GM12878 (cell line): ENCODE data around the gene IGFALS. TPM values are rescaled to one million over a fixed set of nuclear protein-coding genes. Genes with fewer than 3 reads are reported as not detected.

Source experiments
- ATAC-seq: fragments of 200-7000 bp; cut with Tn5 transposase; 3 replicates; pipeline ENCODE4 v1.9.1; 2020; ENCODE audit warnings: mild to moderate bottlenecking, moderate library complexity
- BruUV-seq: library from RNA; stranded (reverse); fragments of 400-500 nt; replicated peaks from 2 replicates; lab custom pipeline; 2021; lab: Mats Ljungman, UMichigan
- CTCF ChIA-PET: fragments of 300-600 bp; sonication (Branson Sonifier 250); formaldehyde crosslinking; extraction: SDS; loops from one replicate; lab custom pipeline; 2021; ENCODE audit warnings: inconsistent platforms; lab: Yijun Ruan, JAX
- POLR2A ChIA-PET: fragments of 350-600 bp; formaldehyde crosslinking; extraction: SDS; loops from one replicate; lab custom pipeline; 2021; ENCODE audit warnings: inconsistent platforms; lab: Charles Lee
- RAD21 ChIA-PET: fragments of 300-600 bp; sonication (Branson Sonifier 250); formaldehyde crosslinking; loops from one replicate; lab custom pipeline; 2023; ENCODE audit warnings: antibody characterized with exemption; ENCODE audit not compliant: unreplicated experiment; lab: Charles Lee
- SMC1A ChIA-PET: fragments of 300-600 bp; sonication (Branson Sonifier 250); formaldehyde crosslinking; loops from one replicate; lab custom pipeline; 2023; ENCODE audit not compliant: unreplicated experiment, uncharacterized antibody; lab: Charles Lee
- DNase-seq: peaks from one replicate; pipeline ENCODE4 v3.0.0-alpha.2; 2011; ENCODE audit warnings: low read depth, low spot score
- FAIRE-seq: peaks from 3 replicates; lab custom pipeline; 2011; peaks lifted over from hg19 to GRCh38; lab: Jason Lieb, UNC
- H2AFZ ChIP-seq: 2 replicates; pipeline ENCODE4 v1.6.0; 2011; ENCODE audit warnings: low read depth, low read length, control low read depth; ENCODE audit not compliant: control insufficient read depth
- H3K27ac ChIP-seq: 2 replicates; pipeline ENCODE4 v1.5.1; 2011; ENCODE audit warnings: control low read depth; ENCODE audit not compliant: control insufficient read depth, insufficient read depth
- H3K27me3 ChIP-seq, 2 experiments: replicated peaks in 1 of 2; 2 replicates each; pipeline versions ENCODE4 v1.6.0 to v1.6.1; 2011; ENCODE audit warnings: low read length in 1 of 2; ENCODE audit not compliant: control insufficient read depth in 2 of 2, insufficient read depth in 2 of 2
- H3K36me3 ChIP-seq, 2 experiments: 2 replicates each; pipeline ENCODE4 v1.5.1; 2011; ENCODE audit warnings: low read length in 1 of 2; ENCODE audit not compliant: control insufficient read depth in 2 of 2, insufficient read depth in 2 of 2
- H3K4me1 ChIP-seq: 2 replicates; pipeline ENCODE4 v1.6.1; 2011; ENCODE audit warnings: mild to moderate bottlenecking, low read length, moderate library complexity, mixed read lengths; ENCODE audit not compliant: control insufficient read depth, insufficient read depth
- H3K4me2 ChIP-seq: 2 replicates; pipeline ENCODE4 v1.6.0; 2011; ENCODE audit warnings: control low read depth; ENCODE audit not compliant: control insufficient read depth, insufficient read depth
- H3K4me3 ChIP-seq: fragments of 200-600 bp; sonication (generic); 2 replicates; pipeline ENCODE4 v1.5.1; 2016
- H3K79me2 ChIP-seq: 2 replicates; pipeline ENCODE4 v1.6.0; 2011; ENCODE audit warnings: low read length; ENCODE audit not compliant: control insufficient read depth, insufficient read depth
- H3K9ac ChIP-seq: 2 replicates; pipeline ENCODE4 v1.8.0; 2011; ENCODE audit warnings: low read length, control low read depth, mixed read lengths; ENCODE audit not compliant: control insufficient read depth, insufficient read depth
- H3K9me3 ChIP-seq: replicated peaks from 3 replicates; pipeline ENCODE4 v1.5.1; 2011; ENCODE audit warnings: mild to moderate bottlenecking, low read length; ENCODE audit not compliant: control insufficient read depth, insufficient read depth
- H4K20me1 ChIP-seq: 2 replicates; pipeline ENCODE4 v1.6.0; 2011; ENCODE audit not compliant: control insufficient read depth, insufficient read depth
- CEBPB ChIP-seq, 2 experiments: fragments of 150-350 bp in 1 of 2; IDR thresholded peaks; 2 replicates each; pipeline ENCODE4 v1.6.1; 2012 to 2014; ENCODE audit warnings: low read depth in 2 of 2, low read length in 2 of 2, borderline replicate concordance in 1 of 2, inconsistent platforms in 1 of 2
- HDGF ChIP-seq: fragments of 450-650 bp; IDR thresholded peaks from 2 replicates; pipeline ENCODE4 v1.6.1; 2016; ENCODE audit warnings: antibody characterized with exemption
- MYC ChIP-seq: IDR thresholded peaks from 2 replicates; pipeline ENCODE4 v1.6.1; 2011; ENCODE audit warnings: mild to moderate bottlenecking, low read length, moderate library complexity, inconsistent platforms; ENCODE audit not compliant: insufficient read depth, insufficient replicate concordance, insufficient read length, severe bottlenecking
- NR2C2 ChIP-seq: IDR thresholded peaks from 2 replicates; pipeline ENCODE4 v1.6.1; 2011; ENCODE audit warnings: borderline replicate concordance, low read depth; ENCODE audit not compliant: control insufficient read depth, insufficient read length
- NR2F1 ChIP-seq: fragments of 450-650 bp; conservative IDR thresholded peaks from 2 replicates; pipeline ENCODE4 v1.6.1; 2017; ENCODE audit warnings: mild to moderate bottlenecking
- RUNX3 ChIP-seq: IDR thresholded peaks from 2 replicates; pipeline ENCODE4 v1.6.1; 2012; ENCODE audit warnings: low read length, inconsistent platforms
- SPI1 ChIP-seq: IDR thresholded peaks from 2 replicates; pipeline ENCODE4 v1.6.1; 2011; ENCODE audit warnings: low read depth, mild to moderate bottlenecking, low read length, moderate library complexity, borderline replicate concordance; ENCODE audit not compliant: insufficient read depth
- SUPT20H ChIP-seq: IDR thresholded peaks from 2 replicates; pipeline ENCODE4 v1.6.1; 2011; ENCODE audit warnings: low read depth, mild to moderate bottlenecking, low read length, moderate library complexity, borderline replicate concordance; ENCODE audit not compliant: control insufficient read depth
- ZSCAN29 ChIP-seq: fragments of 450-650 bp; IDR thresholded peaks from 2 replicates; pipeline ENCODE4 v1.6.1; 2017; ENCODE audit warnings: mild to moderate bottlenecking, moderate library complexity
- WGBS: methylation state at CpG from one replicate; pipeline ENCODE4 v1.1.6; 2016; ENCODE audit warnings: low lambda C conversion rate; ENCODE audit not compliant: insufficient replicate concordance, insufficient coverage; ENCODE audit errors: missing lambda C conversion rate; 5-methylcytosine and 5-hydroxymethylcytosine counted together
- in situ Hi-C: fragments of 300-500 bp; cut with MboI; formaldehyde crosslinking; loops from 9 replicates; pipeline ENCODE4 v1.14.3; 2018; ENCODE audit warnings: mixed read lengths
- intact Hi-C: fragments of 100-400 bp; cut with micrococcal nuclease; formaldehyde crosslinking; loops from one replicate; pipeline ENCODE4 v1.14.2; 2022; ENCODE audit not compliant: unreplicated experiment
- polyA plus RNA-seq, 11 experiments: library from polyadenylated mRNA; depleted of rRNA in 4 of 11; unstranded in 6 of 11; stranded (reverse) in 5 of 11; fragments of >200 nt; fragmentation: Nextera tagmentation in 4 of 11; fragmentation: Illumina TruSeq in 1 of 11; extraction: Ambion mirVana in 4 of 11; extraction: Trizol in 1 of 11; gene quantifications; 1 replicate in 1 of 11; 2 replicates in 10 of 11; pipeline versions ENCODE4 v1.2.1 to v1.2.3, GENCODE V29; 2011 to 2016; ENCODE audit warnings: inconsistent platforms in 2 of 11, missing spikeins in 2 of 11, low read depth in 1 of 11
- total RNA-seq, 4 experiments: library from RNA; depleted of rRNA in 3 of 4; stranded (reverse); fragments of >200 nt in 3 of 4; fragmentation: Illumina TruSeq in 1 of 4; extraction: Trizol in 1 of 4; gene quantifications; 2 replicates each; pipeline versions ENCODE4 v1.2.1 to v1.2.3, GENCODE V29; 2013 to 2021

Gene IGFALS
- total and polyA plus RNA-seq, 10 of the 15 experiments (the other 5 are each of a cell fraction or from before 2014, with no cell fraction given), result 0.04 to 0.11 TPM; not detected in 8

DNA sequence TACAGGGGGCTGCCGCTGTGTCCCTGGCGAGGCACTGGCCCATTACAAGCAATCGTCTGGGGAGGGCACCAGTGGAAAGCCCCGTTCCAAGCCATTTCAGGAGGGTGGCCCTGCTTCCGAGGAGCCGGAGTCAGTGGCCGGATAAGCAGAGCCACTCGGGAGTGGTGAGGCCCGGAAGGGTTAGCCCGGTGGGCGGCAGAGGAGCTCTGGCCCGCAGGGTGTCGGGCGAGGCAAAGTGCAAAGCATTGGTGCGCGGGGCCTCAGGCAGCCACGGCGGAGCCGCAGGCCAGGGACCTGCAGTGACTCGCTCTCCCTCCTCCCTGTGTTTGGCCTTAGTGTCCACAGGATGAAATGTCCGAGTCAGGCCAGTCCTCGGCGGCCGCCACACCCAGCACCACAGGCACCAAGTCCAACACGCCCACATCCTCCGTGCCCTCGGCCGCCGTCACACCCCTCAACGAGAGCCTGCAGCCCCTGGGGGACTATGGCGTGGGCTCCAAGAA is 46.8 kb downstream of the IGFALS start:
- no peaks in the 10 kb centered on the region for H3K4me1 ChIP-seq
- no peaks in the 10 kb centered on the region for H3K79me2 ChIP-seq
- H3K9ac ChIP-seq, result no peak overlapping the region
- H3K9me3 ChIP-seq, result no peaks in the 10 kb centered on the region
- H3K4me3 ChIP-seq, result no peak overlapping the region
- in situ Hi-C loops, result no loop called here
- RAD21 ChIA-PET, result no interaction called here
- SMC1A ChIA-PET, result no interaction called here
- no peak overlapping the region for H2AFZ ChIP-seq
- H4K20me1 ChIP-seq, result no peaks in the 10 kb centered on the region
- intact Hi-C loops, result no loop called here
- POLR2A ChIA-PET, result no interaction called here
- no peak for ATAC-seq
- no peak for FAIRE-seq
- peaks cover 7 to 13% of the 10 kb centered on the region in 2 experiments for H3K36me3 ChIP-seq
- WGBS, result 98% methylated on average over 30 of the region's 31 CpGs
- no peak overlapping the region for H3K4me2 ChIP-seq
- CTCF ChIA-PET, result no interaction called here
- H3K27me3 ChIP-seq, result no peaks in the 10 kb centered on the region
- TF ChIP-seq NR2F1, result no peak
- no peak for TF ChIP-seq RUNX3
- no peak for TF ChIP-seq SUPT20H
- TF ChIP-seq MYC, result no peak
- TF ChIP-seq ZSCAN29, result no peak
- no peak for TF ChIP-seq CEBPB (IDR thresholded peaks at IDR 0.05; ENCODE audit: borderline replicate concordance in 1 of 2, low read depth in 2 of 2, low read length in 2 of 2)
- no peak for TF ChIP-seq NR2C2
- no peak for TF ChIP-seq HDGF
- TF ChIP-seq SPI1, result no peak
- BruUV-seq, result no TSS peak
- no peak overlapping the region for H3K27ac ChIP-seq
- DNase-seq, result no peak
